ENCODE results near the gene CEP20. TPM values are rescaled to one million over a fixed set of nuclear protein-coding genes. Genes with fewer than 3 reads are reported as not detected.
"Not testable (repeated sequence)": the region's sequence is repeated elsewhere in the genome, so short reads cannot be mapped to it uniquely, and the experiment has no call there.

The CEP20 gene
- total RNA-seq, 1 experiment from 2014 or later: 85.1 TPM

GRCh38 chr16:15873301-15873700 is 15.1 kb downstream of the CEP20 start:
- no peak for DNase-seq (ENCODE audit: low spot score)
- in situ Hi-C loops (cut with HindIII; ENCODE audit: low sequenced_read_pairs): no loop called here

GRCh38 chr16:15870011-15870410 is 18.4 kb downstream of the CEP20 start:
- in situ Hi-C loops (cut with HindIII; ENCODE audit: low sequenced_read_pairs): no loop called here
- DNase-seq (ENCODE audit: low spot score): no peak

DNA sequence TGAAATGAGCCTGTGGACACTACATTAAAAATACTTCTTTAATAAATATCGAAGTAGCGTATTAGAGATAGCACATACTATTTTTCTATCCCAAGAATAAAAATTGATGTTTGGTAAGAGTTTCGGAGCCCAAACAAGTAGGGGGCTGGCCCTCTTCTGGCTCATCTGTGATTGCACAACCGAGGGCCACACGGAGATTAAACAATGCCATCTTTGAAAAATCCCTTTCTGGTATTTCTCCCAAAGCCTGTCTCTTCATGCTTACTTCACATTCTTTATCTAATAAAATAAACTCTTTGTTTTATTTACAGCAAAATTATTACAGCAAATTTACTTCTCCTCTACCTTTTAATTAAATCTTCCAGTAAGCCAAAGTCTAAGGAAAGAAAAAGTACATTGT is 22.0 kb downstream of the CEP20 start:
- in situ Hi-C loops (cut with HindIII; ENCODE audit: low sequenced_read_pairs): no loop called here
- DNase-seq (ENCODE audit: low spot score): no peak

DNA sequence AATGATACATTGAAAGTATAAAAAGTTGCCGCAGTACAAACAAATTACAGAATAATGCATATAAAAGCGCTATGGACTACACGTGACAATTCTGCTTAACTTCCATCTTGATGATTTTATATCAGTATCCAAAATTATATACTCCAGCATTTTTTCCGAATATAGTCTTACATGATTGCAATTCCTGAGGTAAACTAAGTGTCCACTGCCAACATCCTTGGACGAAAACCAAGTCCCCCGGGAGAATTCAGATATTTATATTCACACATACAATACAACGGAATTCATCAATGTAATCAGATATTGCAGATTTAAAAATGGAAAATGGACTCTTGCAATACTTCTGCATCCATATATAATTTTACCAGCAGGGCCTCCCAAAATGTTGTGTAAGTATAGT is 22.7 kb downstream of the CEP20 start:
- no peak for DNase-seq (ENCODE audit: low spot score)
- in situ Hi-C loops (cut with HindIII; ENCODE audit: low sequenced_read_pairs): no loop called here

DNA sequence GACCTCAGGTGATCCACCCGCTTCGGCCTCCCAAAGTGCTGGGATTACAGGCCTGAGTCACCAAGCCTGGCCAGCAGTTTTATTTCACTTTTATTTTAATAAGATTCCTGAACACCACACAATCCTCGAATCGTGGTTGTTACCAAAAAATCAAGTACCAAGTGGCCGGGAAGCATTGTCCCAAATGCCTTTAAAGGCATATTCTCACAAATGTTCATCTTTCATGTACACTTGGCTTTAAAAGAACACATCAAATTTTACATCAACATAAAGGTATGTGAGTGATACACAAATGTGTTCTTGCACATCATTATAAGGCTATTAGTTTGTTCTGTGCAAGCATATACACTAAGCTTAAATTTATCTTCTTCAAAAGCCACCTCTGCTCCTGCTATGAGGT is 23.5 kb downstream of the CEP20 start:
- DNase-seq (ENCODE audit: low spot score): no peak

GRCh38 chr16:15861996-15862395 is 26.4 kb downstream of the CEP20 start:
- in situ Hi-C loops (cut with HindIII; ENCODE audit: low sequenced_read_pairs): no loop called here
- no peak for DNase-seq (ENCODE audit: low spot score)

More for the DNA sequence above, 23.5 kb downstream of the CEP20 start:
- in situ Hi-C loops (cut with HindIII; ENCODE audit: low sequenced_read_pairs): no loop called here

GRCh38 chr16:15858921-15859668 is 29.3 kb downstream of the CEP20 start:
- in situ Hi-C loops (cut with HindIII; ENCODE audit: low sequenced_read_pairs): no loop called here
- DNase-seq (ENCODE audit: low spot score): no peak

DNA sequence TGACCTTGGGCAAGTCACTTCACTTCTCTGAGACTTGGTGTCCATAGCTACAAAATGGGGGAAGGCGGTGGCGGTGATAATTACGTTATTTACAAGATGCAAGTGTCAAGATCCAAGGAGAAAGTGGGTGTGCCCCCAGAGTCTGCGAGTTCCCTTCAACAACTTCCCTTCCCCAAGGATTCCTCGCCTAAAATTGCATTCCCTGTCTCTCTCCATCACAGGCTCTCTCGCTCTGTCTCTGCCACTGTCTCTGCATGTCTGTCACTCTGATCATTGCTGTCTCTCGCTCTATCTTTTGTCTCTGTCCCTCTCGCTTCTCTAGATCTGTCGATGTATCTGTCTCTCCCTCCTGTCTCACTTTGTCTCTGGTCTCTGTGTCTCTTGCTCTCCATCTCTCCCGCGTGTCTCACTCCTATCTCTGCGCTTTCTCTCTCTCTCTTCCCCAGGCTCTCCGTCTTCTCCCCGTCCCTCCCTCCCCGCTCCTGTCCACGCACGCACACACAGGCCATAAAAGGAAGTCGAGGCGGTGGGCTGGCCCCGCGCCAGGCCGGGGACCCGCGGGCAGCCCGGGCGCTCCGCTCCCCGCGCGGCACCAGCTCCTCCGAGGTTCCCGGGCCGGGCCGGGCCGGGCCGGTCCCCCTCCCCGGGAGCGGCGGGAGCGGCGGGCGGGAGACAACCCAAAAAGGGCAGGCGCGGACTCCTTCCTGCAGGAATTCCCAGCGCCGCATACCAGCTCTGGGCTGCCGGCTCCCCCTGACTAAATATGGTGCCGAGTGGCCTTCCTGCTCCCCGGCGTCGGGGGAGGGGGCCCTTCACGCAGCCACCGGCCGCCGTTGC is 30.5 kb downstream of the CEP20 start:
- DNase-seq (ENCODE audit: low spot score): no peak
- in situ Hi-C loops (cut with HindIII; ENCODE audit: low sequenced_read_pairs): no loop called here

DNA sequence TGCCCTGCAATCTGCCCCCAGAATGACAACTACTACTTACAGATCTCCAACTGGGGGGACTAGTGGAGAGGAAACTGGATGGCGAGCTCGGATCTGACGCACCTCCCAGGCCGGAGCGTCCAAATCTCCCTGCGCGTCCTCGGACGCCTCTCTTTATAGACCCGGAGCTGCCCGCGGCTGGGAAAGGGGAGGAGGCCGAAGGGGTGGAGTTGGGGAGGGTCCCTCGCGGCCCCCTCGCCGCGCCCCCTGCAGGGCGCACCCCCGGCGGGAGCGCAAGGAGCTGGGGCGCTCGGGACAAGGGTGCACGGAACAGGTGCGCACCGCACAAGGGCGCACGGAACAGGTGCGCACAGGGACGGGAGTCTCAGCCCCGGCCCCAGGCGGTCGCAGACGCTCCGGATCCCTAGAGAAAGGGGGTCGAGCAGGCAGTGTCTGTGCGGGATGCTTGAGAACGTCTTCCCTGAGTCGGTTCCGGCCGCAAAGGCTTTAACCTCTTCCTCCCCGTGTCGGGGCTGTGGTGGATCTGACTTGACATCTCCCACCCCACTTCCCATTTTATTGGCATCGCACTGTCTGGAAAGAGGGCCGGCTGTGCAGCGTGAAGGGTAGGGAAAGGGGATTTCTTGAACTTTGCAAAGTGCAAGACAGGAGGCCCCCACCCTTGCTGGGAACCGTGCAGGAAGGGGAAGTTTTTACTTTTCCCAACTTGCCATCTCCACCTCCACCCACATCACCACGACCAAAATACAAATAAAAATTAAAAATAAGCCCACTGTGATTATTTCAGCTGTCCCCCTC is 31.3 kb downstream of the CEP20 start, which contains the start of gene MYH11:
Gene MYH11, minus strand, starts transcription at position 128 of the 798 bp plus-strand sequence. CDS start 18,776 bp downstream, outside the sequence.
- DNase-seq (ENCODE audit: low spot score): no peak

GRCh38 chr16:15856182-15856581 is 32.2 kb downstream of the CEP20 start:
- in situ Hi-C loops (cut with HindIII; ENCODE audit: low sequenced_read_pairs): no loop called here

More for the DNA sequence above, 31.3 kb downstream of the CEP20 start, which contains the start of gene MYH11:
- in situ Hi-C loops (cut with HindIII; ENCODE audit: low sequenced_read_pairs): no loop called here

DNA sequence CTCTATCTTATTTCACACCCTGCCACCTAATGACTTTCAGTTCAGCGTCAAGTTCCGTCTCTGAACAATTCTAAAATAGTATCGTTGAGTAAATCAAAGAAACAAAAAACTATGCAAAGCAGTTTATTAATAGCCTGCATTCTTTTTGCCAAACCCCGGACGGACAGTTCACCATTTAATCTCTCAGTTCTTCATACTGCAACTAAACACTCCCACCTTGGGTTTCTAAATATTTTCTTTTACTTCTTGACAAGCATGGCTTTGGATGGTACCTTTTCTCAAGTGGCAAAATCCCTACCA is 32.7 kb downstream of the CEP20 start:
- in situ Hi-C loops (cut with HindIII; ENCODE audit: low sequenced_read_pairs): no loop called here
- no peak for DNase-seq (ENCODE audit: low spot score)

More at GRCh38 chr16:15856182-15856581, 32.2 kb downstream of the CEP20 start:
- no peak for DNase-seq (ENCODE audit: low spot score)

DNA sequence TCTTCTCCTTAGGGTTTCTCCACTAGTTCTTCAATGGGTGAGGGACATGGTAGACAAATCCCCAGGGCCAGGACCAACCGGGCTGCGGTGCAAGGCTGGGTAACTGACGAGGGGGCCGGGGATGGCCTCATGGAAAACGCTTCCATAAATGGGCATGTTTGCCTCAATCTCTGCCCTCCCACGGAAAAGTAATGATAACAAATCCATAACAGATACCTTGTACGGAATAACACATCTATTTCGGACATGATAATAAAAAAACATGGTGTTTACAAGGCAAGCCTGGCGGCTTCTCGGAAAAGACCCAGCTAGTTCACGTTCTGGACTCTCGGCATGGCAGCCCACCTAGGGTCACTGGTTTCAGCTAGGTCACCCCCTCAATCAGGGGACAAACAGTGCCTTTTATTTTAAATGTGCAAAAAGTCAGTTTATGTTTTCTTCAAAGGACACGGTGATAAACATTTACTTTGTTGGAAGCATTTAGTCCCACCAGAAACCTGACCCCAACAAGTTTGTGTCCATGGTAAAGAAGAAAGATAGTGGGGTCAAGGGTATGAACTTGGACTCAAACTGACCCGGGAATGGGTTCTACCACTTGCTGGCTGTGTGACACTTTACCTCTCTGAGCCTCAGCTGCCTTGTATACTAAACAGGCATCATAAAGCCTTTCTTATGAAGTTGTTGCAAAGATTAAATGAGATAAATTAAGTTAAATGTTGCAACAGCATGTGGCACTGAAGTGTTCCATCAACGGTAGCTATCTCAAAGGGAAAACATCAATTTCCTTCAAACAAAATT is 33.3 kb downstream of the CEP20 start:
- DNase-seq (ENCODE audit: low spot score): no peak
- in situ Hi-C loops (cut with HindIII; ENCODE audit: low sequenced_read_pairs): no loop called here

DNA sequence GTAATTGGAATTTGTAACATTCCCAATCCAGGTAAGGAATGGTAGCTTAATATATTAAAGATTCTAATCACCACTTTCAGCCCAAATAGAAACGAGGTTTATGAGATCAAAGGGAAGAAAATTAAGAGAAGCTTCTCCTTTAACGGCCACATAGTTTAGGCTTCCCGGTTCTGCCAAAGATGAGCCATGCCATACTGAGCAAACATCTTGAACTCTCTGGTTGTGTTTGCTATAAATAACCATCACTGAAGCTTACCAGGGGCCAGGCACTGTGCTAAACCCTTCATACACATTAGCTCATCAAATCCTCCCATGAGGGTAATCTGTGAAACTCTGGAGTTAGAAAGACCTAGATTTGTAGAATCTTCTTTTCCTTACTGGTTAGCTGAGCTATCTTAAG is 34.3 kb downstream of the CEP20 start:
- in situ Hi-C loops (cut with HindIII; ENCODE audit: low sequenced_read_pairs): no loop called here
- DNase-seq (ENCODE audit: low spot score): no peak

GRCh38 chr16:15853021-15853420 is 35.4 kb downstream of the CEP20 start:
- in situ Hi-C loops (cut with HindIII; ENCODE audit: low sequenced_read_pairs): no loop called here
- DNase-seq (ENCODE audit: low spot score): no peak

DNA sequence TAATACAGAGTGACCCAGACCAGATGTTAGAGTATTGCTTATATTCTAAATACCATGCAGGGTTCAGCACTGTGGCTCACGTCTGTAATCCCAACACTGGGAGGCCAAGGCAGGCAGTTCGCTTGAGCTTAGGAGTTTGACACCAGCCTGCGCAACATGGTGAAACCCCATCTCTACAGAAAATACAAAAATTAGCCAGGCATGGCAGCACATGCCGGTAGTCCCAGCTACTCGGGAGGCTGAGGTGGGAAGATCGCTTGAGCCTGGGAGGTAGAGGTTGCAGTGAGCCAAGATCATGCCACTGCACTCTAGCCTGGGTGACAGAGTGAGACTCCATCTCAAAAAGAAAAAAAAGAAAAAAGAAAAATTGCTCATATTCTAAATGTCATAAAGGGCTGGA is 37.8 kb downstream of the CEP20 start:
- not testable (repeated sequence) for DNase-seq (ENCODE audit: low spot score)

GRCh38 chr16:15849209-15849981 is 39.0 kb downstream of the CEP20 start:
- DNase-seq (ENCODE audit: low spot score): no peak

More for the DNA sequence above, 37.8 kb downstream of the CEP20 start:
- in situ Hi-C loops (cut with HindIII; ENCODE audit: low sequenced_read_pairs): not testable (repeated sequence)

DNA sequence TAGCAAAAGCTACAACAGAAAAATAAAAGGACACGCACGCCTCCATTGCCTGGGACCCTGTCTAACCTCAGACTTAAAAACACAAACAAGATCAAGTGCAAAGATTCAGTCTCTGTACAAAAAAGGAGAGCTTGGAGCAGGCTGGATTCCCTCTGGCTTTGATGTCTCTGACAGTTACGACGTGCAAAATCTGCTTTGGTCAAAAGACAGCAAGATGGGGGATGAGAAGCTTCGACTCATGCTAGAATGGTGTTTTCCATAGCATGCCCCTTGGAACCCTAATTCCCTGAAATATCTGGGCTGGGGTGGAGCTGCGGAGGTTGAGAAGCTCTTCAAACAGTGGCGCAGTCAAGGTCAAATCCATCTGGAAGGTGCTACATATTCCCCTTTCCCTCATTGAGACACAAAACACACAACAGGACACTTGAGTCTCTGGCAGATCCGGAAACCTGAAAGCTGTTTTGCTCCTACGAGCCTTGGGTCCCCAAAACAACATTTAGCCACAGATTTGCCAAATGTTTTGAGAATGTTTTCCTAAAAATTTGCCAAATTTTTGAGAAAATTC is 40.7 kb downstream of the CEP20 start:
- DNase-seq (ENCODE audit: low spot score): no peak
- in situ Hi-C loops (cut with HindIII; ENCODE audit: low sequenced_read_pairs): no loop called here

More at GRCh38 chr16:15849209-15849981, 39.0 kb downstream of the CEP20 start:
- in situ Hi-C loops (cut with HindIII; ENCODE audit: low sequenced_read_pairs): no loop called here

DNA sequence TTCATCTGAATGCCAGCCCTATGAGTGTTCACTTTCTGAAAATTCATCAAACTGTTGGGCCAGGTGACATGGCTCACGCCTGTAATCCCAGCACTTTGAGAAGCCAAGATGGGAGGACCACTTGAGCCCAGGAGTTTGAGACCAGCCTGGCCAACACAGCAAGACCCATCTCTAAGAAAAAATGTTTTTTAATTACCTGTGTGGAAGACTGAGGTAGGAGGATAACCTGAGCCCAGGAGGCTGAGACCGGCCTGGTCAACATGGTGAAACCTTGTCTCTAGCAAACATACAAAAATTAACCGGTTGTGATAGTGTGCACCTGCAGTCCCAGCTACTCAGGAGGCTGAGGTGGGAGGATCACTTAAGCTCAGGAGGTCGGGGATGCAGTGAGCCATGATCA is 41.9 kb downstream of the CEP20 start:
- no peak for DNase-seq (ENCODE audit: low spot score)
- in situ Hi-C loops (cut with HindIII; ENCODE audit: low sequenced_read_pairs): no loop called here
